Fibroblast of lung (primary cell): Measurements from ENCODE around the gene NCOA4. TPM values are rescaled to one million over a fixed set of nuclear protein-coding genes. Genes with fewer than 3 reads are reported as not detected.

Source experiments
- DNase-seq, 2 donors: peaks; one replicate each; pipeline versions ENCODE4 v3.0.0 to v3.0.0-alpha.2; 2010; ENCODE audit warnings: low read depth in 2 of 2
- H2AFZ ChIP-seq: 2 replicates; pipeline ENCODE4 v1.5.1; 2012; ENCODE audit warnings: low read length, control low read depth, inconsistent platforms
- H3K27ac ChIP-seq: 2 replicates; pipeline ENCODE4 v1.5.1; 2011; ENCODE audit warnings: low read length, control low read depth; ENCODE audit not compliant: insufficient read depth
- H3K27me3 ChIP-seq: 2 replicates; pipeline ENCODE4 v1.5.1; 2011; ENCODE audit warnings: mild to moderate bottlenecking, low read length; ENCODE audit not compliant: control insufficient read depth, insufficient read depth
- H3K36me3 ChIP-seq: 2 replicates; pipeline ENCODE4 v1.5.1; 2011; ENCODE audit warnings: low read length; ENCODE audit not compliant: control insufficient read depth, insufficient read depth
- H3K4me1 ChIP-seq: 2 replicates; pipeline ENCODE4 v1.5.1; 2011; ENCODE audit warnings: low read length; ENCODE audit not compliant: control insufficient read depth, insufficient read depth; ENCODE audit errors: extremely low read depth
- H3K4me2 ChIP-seq: 2 replicates; pipeline ENCODE4 v1.5.1; 2011; ENCODE audit warnings: low read length, control low read depth; ENCODE audit not compliant: insufficient read depth; ENCODE audit errors: extremely low read depth
- H3K4me3 ChIP-seq, 4 experiments: fragments of 200-600 bp in 1 of 4; sonication (generic) in 1 of 4; replicated peaks in 1 of 4; 2 replicates each; pipeline ENCODE4 v1.5.1; 2011 to 2016; ENCODE audit warnings: low read length in 4 of 4, low read depth in 3 of 4, mild to moderate bottlenecking in 3 of 4, control low read depth in 2 of 4, inconsistent platforms in 1 of 4, mixed read lengths in 1 of 4; ENCODE audit not compliant: insufficient read depth in 1 of 4; ENCODE audit errors: control extremely low read depth in 1 of 4
- H3K79me2 ChIP-seq: 2 replicates; pipeline ENCODE4 v1.5.1; 2012; ENCODE audit warnings: mild to moderate bottlenecking, low read length, inconsistent platforms; ENCODE audit not compliant: control insufficient read depth, insufficient read depth
- H3K9ac ChIP-seq: 2 replicates; pipeline ENCODE4 v1.5.1; 2011; ENCODE audit warnings: mild to moderate bottlenecking, low read length, control low read depth; ENCODE audit not compliant: insufficient read depth
- H3K9me3 ChIP-seq: 2 replicates; pipeline ENCODE4 v1.5.1; 2012; ENCODE audit warnings: low read depth, low read length; ENCODE audit not compliant: control insufficient read depth, insufficient read depth
- H4K20me1 ChIP-seq: 2 replicates; pipeline ENCODE4 v1.5.1; 2011; ENCODE audit warnings: low read length; ENCODE audit not compliant: control insufficient read depth, insufficient read depth; ENCODE audit errors: extremely low read depth
- CTCF ChIP-seq, 2 donors: IDR thresholded peaks in 1 of 2; conservative IDR thresholded peaks in 1 of 2; 1 replicate in 1 of 2; 2 replicates in 1 of 2; pipeline ENCODE4 v1.5.1; 2011 to 2012; ENCODE audit warnings: low read length in 2 of 2, control low read depth in 1 of 2, inconsistent platforms in 1 of 2, low read depth in 1 of 2, mild to moderate bottlenecking in 1 of 2
- EZH2 ChIP-seq: IDR thresholded peaks from 2 replicates; pipeline ENCODE4 v1.5.1; 2012; ENCODE audit warnings: low read length, control low read depth, mild to moderate bottlenecking; ENCODE audit errors: missing control alignments
- polyA plus RNA-seq, 2 donors: library from polyadenylated mRNA; depleted of rRNA in 1 of 2; stranded (reverse) in 1 of 2; unstranded in 1 of 2; fragments of >200 nt; gene quantifications; 2 replicates each; pipeline ENCODE4 v1.2.1, GENCODE V29; 2011 to 2012; ENCODE audit warnings: missing spikeins in 1 of 2
- total RNA-seq: library from RNA; depleted of rRNA; stranded (reverse); fragments of >200 nt; gene quantifications from 2 replicates; pipeline ENCODE4 v1.2.1, GENCODE V29; 2014

The NCOA4 gene
- total and polyA plus RNA-seq, 2 donors (not counting 1 experiment from before 2014, with no cell fraction given) = 140 to 175 TPM

- peak; percentile 63 to 79 for DNase-seq
- H3K36me3 ChIP-seq = no peaks in the 10 kb centered on the region
- TF ChIP-seq CTCF (conservative IDR thresholded peaks at IDR 0.05 in 1 of 2, IDR thresholded peaks at IDR 0.05 in 1 of 2; ENCODE audit: low read depth in 1 of 2, low read length in 2 of 2) = no peak
- H3K4me3 ChIP-seq = no peak overlapping the region
- H3K9me3 ChIP-seq = no peaks in the 10 kb centered on the region
- peaks cover 2% of the 10 kb centered on the region for H3K27me3 ChIP-seq
- peaks cover 2% of the 10 kb centered on the region for H3K4me1 ChIP-seq
- H3K9ac ChIP-seq = no peak overlapping the region
- peaks cover 3% of the 10 kb centered on the region for H4K20me1 ChIP-seq
- no peak overlapping the region for H3K4me2 ChIP-seq
- H2AFZ ChIP-seq = peak overlapping the region; percentile 19
- no peak overlapping the region for H3K27ac ChIP-seq
- peaks cover 18% of the 10 kb centered on the region for H3K79me2 ChIP-seq
These were observed 3.2 kb upstream of the NCOA4 start for GRCh38 chr10:46033602-46034011.

DNA sequence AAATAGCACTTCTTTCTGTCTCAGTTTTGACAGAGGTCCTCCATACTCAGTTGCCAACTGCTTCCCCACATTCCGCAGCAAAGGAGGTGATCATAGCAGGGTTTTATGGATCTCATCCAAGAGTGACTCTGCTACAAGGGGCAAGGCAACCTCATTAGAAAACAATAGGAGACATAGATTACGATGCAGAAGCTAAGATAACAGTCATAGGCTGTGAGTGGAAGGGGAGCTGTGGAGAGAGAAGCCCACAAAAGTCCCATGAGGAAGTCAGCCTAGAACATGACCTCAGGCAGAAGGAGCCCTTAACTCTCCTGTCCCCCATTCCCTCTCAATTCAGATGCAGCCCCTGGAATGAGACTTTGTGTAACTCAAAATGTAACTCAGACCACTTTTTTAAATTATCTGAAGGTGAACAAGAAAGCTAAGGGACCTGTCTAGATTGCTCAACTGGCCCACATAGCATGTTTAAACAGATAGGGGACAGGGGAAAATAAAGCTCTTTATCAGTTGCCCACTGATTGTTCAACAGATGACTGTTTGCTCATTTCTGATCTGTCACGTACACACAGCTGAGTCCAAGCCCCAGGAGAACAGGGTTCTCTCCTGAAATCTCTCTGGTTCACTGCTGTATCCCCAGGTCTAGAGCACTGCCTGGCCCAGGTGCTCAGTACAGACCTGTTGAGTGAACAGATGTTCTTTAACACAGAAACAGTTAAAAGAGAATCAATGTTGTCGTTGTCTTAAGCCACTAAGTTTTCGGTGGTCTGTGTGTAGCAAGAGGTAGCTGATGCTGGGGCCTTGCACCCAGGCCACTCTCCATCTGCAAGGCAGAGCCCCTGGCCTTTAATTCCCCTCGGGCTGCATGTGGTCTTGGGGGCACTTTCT is 1.5 kb upstream of the NCOA4 start:
- DNase-seq = no peak
- TF ChIP-seq CTCF (conservative IDR thresholded peaks at IDR 0.05 in 1 of 2, IDR thresholded peaks at IDR 0.05 in 1 of 2; ENCODE audit: low read depth in 1 of 2, low read length in 2 of 2) = no peak
- TF ChIP-seq EZH2 = no peak
- H2AFZ ChIP-seq = peak overlapping the region; percentile 22

DNA sequence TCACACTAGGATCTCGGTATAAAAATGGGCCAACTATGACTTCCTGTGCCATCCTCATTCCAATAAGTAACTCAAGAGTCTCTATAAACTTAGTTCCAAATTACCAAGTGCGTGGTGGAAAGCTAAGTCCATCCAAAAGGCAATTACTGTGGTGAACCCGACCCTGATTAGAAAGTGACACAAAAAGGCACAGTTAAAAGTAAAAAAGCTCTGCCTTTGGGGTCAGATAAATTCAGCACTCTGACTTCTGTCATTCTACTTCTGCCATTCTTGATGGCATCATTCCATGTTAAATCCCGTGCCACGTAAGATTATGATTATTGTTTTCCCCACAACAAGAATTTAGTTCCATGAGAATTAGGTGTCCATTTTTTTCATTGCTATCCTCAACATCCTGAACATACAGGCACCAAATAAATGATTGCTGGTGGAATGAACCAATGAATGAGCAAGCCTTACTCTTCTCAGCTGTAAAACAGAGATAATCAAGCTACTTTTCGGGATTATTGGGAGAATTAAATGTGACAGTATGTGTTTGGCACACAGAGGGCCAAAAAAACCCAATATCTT is 877 bp downstream of the NCOA4 start:
- peaks cover 58% of the 10 kb centered on the region for H3K79me2 ChIP-seq
- TF ChIP-seq EZH2 = no peak

More for the DNA sequence above, 1.5 kb upstream of the NCOA4 start:
- no peak overlapping the region for H3K4me3 ChIP-seq
- peaks cover 5% of the 10 kb centered on the region for H4K20me1 ChIP-seq
- H3K36me3 ChIP-seq = no peaks in the 10 kb centered on the region
- peaks cover 35% of the 10 kb centered on the region for H3K79me2 ChIP-seq
- no peaks in the 10 kb centered on the region for H3K9me3 ChIP-seq
- H3K4me1 ChIP-seq = peaks cover 2% of the 10 kb centered on the region
- no peak overlapping the region for H3K9ac ChIP-seq
- no peak overlapping the region for H3K4me2 ChIP-seq
- H3K27ac ChIP-seq = no peak overlapping the region
- H3K27me3 ChIP-seq = peaks cover 2% of the 10 kb centered on the region

More for the DNA sequence above, 877 bp downstream of the NCOA4 start:
- Histone ChIP-seq H3K9me3 (no peaks in the 10 kb centered on the region), H4K20me1 (peaks cover 5% of the 10 kb centered on the region), H3K36me3 (no peaks in the 10 kb centered on the region), H3K27ac (peak overlapping the region; percentile 91), H3K4me3 (peak overlapping the region; percentile 80 to 92 (median 87)), H2AFZ (no peak overlapping the region), H3K4me2 (peak overlapping the region; percentile 98), H3K4me1 (peaks cover 5% of the 10 kb centered on the region), H3K9ac (peak overlapping the region; percentile 95), H3K27me3 (no peaks in the 10 kb centered on the region)
- no peak for DNase-seq
